ENCODE data around the gene CCDC171. TPM values are rescaled to one million over a fixed set of nuclear protein-coding genes. Genes with fewer than 3 reads are reported as not detected.

Gene CCDC171
- total RNA-seq, 1 experiment from 2014 or later, result 2.4 TPM

DNA sequence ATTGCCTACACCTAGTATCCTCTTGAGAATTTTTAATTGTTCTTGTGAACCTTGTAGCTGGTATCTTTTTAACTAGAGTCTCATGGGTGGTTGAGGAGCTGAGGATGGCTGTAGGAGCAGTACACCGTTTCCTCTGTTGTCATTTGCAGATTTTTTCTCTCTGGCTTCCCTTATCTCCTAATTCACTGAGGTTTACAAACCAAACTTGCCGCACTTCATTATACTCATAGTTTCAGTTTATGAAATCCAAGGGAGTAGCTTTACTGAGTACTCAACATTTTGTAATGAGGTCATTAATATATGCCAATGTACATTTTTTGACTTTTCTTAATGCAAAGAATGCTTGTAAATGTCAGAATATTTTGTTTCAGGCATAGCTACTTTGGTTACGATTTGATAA is 154.2 kb downstream of the CCDC171 start:
- H3K4me1 Mint-ChIP-seq, result no peaks in the 10 kb centered on the region
- no peak overlapping the region for H3K23ac ChIP-seq (ENCODE audit: insufficient read length, low read depth, low read length)
- H3T11ph ChIP-seq (ENCODE audit: low read length), result no peak overlapping the region
- no peaks in the 10 kb centered on the region for H3K9me3 ChIP-seq (ENCODE audit: control insufficient read depth, low read depth, low read length)
- H3K9ac ChIP-seq (ENCODE audit: extremely low read depth, insufficient read length, low read length), result no peak overlapping the region
- H2AK5ac ChIP-seq (ENCODE audit: insufficient read length, low read length), result no peak overlapping the region
- no peaks in the 10 kb centered on the region for H3K79me1 ChIP-seq (ENCODE audit: insufficient read depth, low read depth, low read length, poor library complexity, severe bottlenecking)
- peaks cover 2% of the 10 kb centered on the region; the same call in 1 of the 2 replicates for H3K4me1 ChIP-seq (ENCODE audit: insufficient read depth, low read length)
- no peaks in the 10 kb centered on the region for H4K20me1 ChIP-seq (ENCODE audit: control insufficient read depth, insufficient read depth, insufficient read length)
- no peak overlapping the region for H3K4me3 Mint-ChIP-seq
- H3K79me2 ChIP-seq (ENCODE audit: insufficient read depth, low read length), result no peaks in the 10 kb centered on the region
- H2AFZ ChIP-seq (ENCODE audit: low read length), result no peak overlapping the region
- H3K4ac ChIP-seq (ENCODE audit: low read depth, low read length), result no peak overlapping the region
- no peak overlapping the region for H2BK15ac ChIP-seq (ENCODE audit: low read depth, low read length)
- H2BK120ac ChIP-seq (ENCODE audit: low read depth, low read length, poor library complexity, severe bottlenecking), result no peak overlapping the region
- H3K23me2 ChIP-seq (ENCODE audit: insufficient read length, low read depth, low read length, poor library complexity, severe bottlenecking), result no peaks in the 10 kb centered on the region
- H3K27me3 Mint-ChIP-seq (ENCODE audit: low read depth), result no peaks in the 10 kb centered on the region
- WGBS (ENCODE audit: extremely low coverage, insufficient read length, low lambda C conversion rate), result no CpG with 5 or more reads among the region's 3 CpGs
- H3K36me3 Mint-ChIP-seq (ENCODE audit: insufficient read depth in 1 of 3, low read depth in 3 of 3), result no peaks in the 10 kb centered on the region
- H3K9me3 Mint-ChIP-seq, result no peaks in the 10 kb centered on the region
- no peak overlapping the region for H3K14ac ChIP-seq (ENCODE audit: insufficient read depth, low read length)
- TF ChIP-seq, protein P1, sequence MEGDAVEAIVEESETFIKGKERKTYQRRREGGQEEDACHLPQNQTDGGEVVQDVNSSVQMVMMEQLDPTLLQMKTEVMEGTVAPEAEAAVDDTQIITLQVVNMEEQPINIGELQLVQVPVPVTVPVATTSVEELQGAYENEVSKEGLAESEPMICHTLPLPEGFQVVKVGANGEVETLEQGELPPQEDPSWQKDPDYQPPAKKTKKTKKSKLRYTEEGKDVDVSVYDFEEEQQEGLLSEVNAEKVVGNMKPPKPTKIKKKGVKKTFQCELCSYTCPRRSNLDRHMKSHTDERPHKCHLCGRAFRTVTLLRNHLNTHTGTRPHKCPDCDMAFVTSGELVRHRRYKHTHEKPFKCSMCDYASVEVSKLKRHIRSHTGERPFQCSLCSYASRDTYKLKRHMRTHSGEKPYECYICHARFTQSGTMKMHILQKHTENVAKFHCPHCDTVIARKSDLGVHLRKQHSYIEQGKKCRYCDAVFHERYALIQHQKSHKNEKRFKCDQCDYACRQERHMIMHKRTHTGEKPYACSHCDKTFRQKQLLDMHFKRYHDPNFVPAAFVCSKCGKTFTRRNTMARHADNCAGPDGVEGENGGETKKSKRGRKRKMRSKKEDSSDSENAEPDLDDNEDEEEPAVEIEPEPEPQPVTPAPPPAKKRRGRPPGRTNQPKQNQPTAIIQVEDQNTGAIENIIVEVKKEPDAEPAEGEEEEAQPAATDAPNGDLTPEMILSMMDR (conservative IDR thresholded peaks at IDR 0.05), result no peak
- no peak overlapping the region for H2BK5ac ChIP-seq (ENCODE audit: insufficient read length, low read length)
- no peak overlapping the region for H4K91ac ChIP-seq (ENCODE audit: insufficient read length, low read depth, low read length)
- no peaks in the 10 kb centered on the region for H3K27me3 ChIP-seq (ENCODE audit: insufficient read depth, low read length)
- H2BK12ac ChIP-seq (ENCODE audit: insufficient read length, low read depth, low read length), result no peak overlapping the region
- no peak overlapping the region for H3K4me2 ChIP-seq (ENCODE audit: insufficient read depth, insufficient read length, low read length)
- no peak overlapping the region for H3K18ac ChIP-seq (ENCODE audit: insufficient read length, low read depth, low read length)
- H4K5ac ChIP-seq (ENCODE audit: insufficient read length, low read depth, low read length), result no peak overlapping the region
- no peak overlapping the region for H3K56ac ChIP-seq (ENCODE audit: insufficient read length, low read depth, low read length)
- no peak overlapping the region for H4K8ac ChIP-seq (replicated peaks; ENCODE audit: insufficient read length, low read depth, low read length)
- no peak overlapping the region for H2BK20ac ChIP-seq (ENCODE audit: low read depth, low read length, poor library complexity, severe bottlenecking)
- H3K27ac ChIP-seq (ENCODE audit: insufficient read length, low read depth, low read length), result no peak overlapping the region
- DNase-seq, result no peak
- H3K27ac Mint-ChIP-seq, result peak overlapping the region in 1 of 3 experiments; percentile 21; a peak in 1 of 7 replicates

All from H9 (cell line).